WTC11 (cell line): ENCODE data around the gene PLPP2.

Experiments used
- GABPB1 ChIP-seq: sonication (generic); formaldehyde crosslinking; IDR thresholded peaks from 2 replicates; pipeline ENCODE4 v1.8.1; 2023; ENCODE audit warnings: mild to moderate bottlenecking, missing genetic modification reagents
- NFYB ChIP-seq: sonication (generic); formaldehyde crosslinking; conservative IDR thresholded peaks from 2 replicates; pipeline ENCODE4 v1.8.0; 2022; ENCODE audit warnings: low read depth, missing genetic modification reagents
- NR2C2 ChIP-seq: sonication (generic); formaldehyde crosslinking; IDR thresholded peaks from 2 replicates; pipeline ENCODE4 v1.8.0; 2022; ENCODE audit warnings: mild to moderate bottlenecking, missing genetic modification reagents
- SMAD3 ChIP-seq: sonication (generic); formaldehyde crosslinking; IDR thresholded peaks from 2 replicates; pipeline ENCODE4 v1.8.0; 2022; ENCODE audit warnings: missing genetic modification reagents, mild to moderate bottlenecking, borderline replicate concordance
- SP1 ChIP-seq: sonication (generic); formaldehyde crosslinking; conservative IDR thresholded peaks from 2 replicates; pipeline ENCODE4 v1.8.1; 2022; ENCODE audit warnings: missing genetic modification reagents
- TF ChIP-seq, protein P1 (sequence below): sonication (generic); formaldehyde crosslinking; IDR thresholded peaks from 2 replicates; pipeline ENCODE4 v1.8.1; 2023; ENCODE audit warnings: mild to moderate bottlenecking, missing genetic modification reagents, moderate library complexity
- TF ChIP-seq, protein P2 (sequence below): sonication (generic); formaldehyde crosslinking; conservative IDR thresholded peaks from 2 replicates; pipeline ENCODE4 v1.8.1; 2022; ENCODE audit warnings: mild to moderate bottlenecking, missing genetic modification reagents
- TF ChIP-seq, protein P3 (sequence below): fragments of 200-600 bp; IDR thresholded peaks from 2 replicates; pipeline ENCODE4 v1.8.0; 2022; ENCODE audit warnings: antibody characterized with exemption
- TF ChIP-seq, protein P4 (sequence below): sonication (generic); formaldehyde crosslinking; IDR thresholded peaks from 2 replicates; pipeline ENCODE4 v1.8.1; 2023; ENCODE audit warnings: mild to moderate bottlenecking, missing genetic modification reagents

DNA sequence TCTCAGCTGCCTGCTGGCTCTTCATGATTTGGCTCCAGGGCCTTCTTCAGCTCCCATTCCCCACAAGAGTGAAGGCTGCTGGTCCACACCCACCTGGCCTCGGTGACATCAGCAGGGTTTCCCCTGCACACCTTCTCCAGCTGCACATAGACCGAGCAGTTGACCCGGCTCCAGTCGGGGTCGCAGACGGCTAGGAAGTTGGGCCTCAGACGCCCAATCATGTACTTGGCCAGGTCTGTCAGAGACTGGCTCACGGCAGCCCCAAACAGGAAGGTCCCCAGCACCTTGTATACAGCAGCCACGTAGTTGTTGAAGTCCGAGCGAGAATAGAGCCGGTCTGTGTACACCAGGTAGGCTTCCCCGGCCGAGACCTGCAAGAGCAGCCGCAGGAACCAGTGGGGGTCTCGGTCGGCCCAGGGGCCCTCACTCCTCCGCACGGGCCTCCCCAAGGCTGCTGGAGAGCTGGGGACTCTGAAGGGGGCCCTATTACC is 3.8 kb downstream of the PLPP2 start:
- no peak for TF ChIP-seq SP1 (CRISPR knock-in tag)
- TF ChIP-seq, protein P1, sequence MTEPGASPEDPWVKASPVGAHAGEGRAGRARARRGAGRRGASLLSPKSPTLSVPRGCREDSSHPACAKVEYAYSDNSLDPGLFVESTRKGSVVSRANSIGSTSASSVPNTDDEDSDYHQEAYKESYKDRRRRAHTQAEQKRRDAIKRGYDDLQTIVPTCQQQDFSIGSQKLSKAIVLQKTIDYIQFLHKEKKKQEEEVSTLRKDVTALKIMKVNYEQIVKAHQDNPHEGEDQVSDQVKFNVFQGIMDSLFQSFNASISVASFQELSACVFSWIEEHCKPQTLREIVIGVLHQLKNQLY (CRISPR knock-in tag): no peak
- TF ChIP-seq SMAD3 (CRISPR knock-in tag): no peak
- no peak for TF ChIP-seq NR2C2 (CRISPR knock-in tag)
- TF ChIP-seq GABPB1 (CRISPR knock-in tag): no peak
- TF ChIP-seq, protein P2, sequence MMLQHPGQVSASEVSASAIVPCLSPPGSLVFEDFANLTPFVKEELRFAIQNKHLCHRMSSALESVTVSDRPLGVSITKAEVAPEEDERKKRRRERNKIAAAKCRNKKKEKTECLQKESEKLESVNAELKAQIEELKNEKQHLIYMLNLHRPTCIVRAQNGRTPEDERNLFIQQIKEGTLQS: no peak
- TF ChIP-seq, protein P3, sequence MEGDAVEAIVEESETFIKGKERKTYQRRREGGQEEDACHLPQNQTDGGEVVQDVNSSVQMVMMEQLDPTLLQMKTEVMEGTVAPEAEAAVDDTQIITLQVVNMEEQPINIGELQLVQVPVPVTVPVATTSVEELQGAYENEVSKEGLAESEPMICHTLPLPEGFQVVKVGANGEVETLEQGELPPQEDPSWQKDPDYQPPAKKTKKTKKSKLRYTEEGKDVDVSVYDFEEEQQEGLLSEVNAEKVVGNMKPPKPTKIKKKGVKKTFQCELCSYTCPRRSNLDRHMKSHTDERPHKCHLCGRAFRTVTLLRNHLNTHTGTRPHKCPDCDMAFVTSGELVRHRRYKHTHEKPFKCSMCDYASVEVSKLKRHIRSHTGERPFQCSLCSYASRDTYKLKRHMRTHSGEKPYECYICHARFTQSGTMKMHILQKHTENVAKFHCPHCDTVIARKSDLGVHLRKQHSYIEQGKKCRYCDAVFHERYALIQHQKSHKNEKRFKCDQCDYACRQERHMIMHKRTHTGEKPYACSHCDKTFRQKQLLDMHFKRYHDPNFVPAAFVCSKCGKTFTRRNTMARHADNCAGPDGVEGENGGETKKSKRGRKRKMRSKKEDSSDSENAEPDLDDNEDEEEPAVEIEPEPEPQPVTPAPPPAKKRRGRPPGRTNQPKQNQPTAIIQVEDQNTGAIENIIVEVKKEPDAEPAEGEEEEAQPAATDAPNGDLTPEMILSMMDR: no peak
- TF ChIP-seq, protein P4, sequence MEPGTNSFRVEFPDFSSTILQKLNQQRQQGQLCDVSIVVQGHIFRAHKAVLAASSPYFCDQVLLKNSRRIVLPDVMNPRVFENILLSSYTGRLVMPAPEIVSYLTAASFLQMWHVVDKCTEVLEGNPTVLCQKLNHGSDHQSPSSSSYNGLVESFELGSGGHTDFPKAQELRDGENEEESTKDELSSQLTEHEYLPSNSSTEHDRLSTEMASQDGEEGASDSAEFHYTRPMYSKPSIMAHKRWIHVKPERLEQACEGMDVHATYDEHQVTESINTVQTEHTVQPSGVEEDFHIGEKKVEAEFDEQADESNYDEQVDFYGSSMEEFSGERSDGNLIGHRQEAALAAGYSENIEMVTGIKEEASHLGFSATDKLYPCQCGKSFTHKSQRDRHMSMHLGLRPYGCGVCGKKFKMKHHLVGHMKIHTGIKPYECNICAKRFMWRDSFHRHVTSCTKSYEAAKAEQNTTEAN (CRISPR knock-in tag): no peak
- TF ChIP-seq NFYB (CRISPR knock-in tag): no peak
